Measurements from ENCODE around the gene RPGRIP1L. TPM values are rescaled to one million over a fixed set of nuclear protein-coding genes. Genes with fewer than 3 reads are reported as not detected.

Gene RPGRIP1L
- total and polyA plus RNA-seq, 9 of the 15 experiments (the other 6 are each of a cell fraction or from before 2014, with no cell fraction given): 3.2 to 7.7 (median 5.8) TPM

DNA sequence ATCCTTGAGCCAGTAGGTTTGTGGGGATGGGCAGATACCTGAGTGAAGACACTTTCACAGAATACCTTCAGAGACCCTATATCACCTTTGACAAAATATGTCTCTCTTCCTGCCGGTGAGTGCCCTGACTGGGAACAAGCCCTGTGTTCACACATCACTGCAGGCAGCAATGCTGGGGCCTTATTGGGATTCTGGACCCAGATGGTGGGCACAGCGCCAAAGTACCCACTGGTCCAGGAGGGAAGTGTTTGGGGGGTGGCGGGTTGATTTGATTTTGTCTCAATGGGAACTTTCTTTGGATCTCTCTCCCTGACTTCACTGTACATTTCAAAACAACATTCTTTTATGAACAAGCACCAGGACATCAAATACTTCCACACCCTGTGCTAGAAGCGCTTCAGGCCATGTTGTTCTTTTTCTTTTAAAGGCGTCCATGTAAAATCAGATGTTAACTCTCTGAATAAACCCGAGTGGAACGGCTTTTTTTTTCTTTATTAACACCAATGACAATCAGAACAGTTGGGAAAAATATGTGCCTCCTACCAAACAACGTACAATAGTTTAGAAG lies 138.3 kb downstream of the RPGRIP1L start:
- Histone ChIP-seq H3K4me1 (replicated peaks in 1 of 2; ENCODE audit: control insufficient read depth in 2 of 2, insufficient read depth in 2 of 2, low read length in 2 of 2) (no peaks in the 10 kb centered on the region), H3K4me3 (no peak overlapping the region), H2AFZ (ENCODE audit: low read depth, low read length) (no peak overlapping the region), H3K4me2 (ENCODE audit: insufficient read depth, low read length) (no peak overlapping the region), H3K27me3 (ENCODE audit: control insufficient read depth in 2 of 2, insufficient read depth in 2 of 2, low read length in 2 of 2) (peaks cover 0 to 4% of the 10 kb centered on the region in 2 experiments; a peak in 3 of 5 replicates), H3K27ac (ENCODE audit: extremely low read depth, low read depth, low read length) (no peak overlapping the region), H3K36me3 (ENCODE audit: control insufficient read depth, insufficient read depth, low read length) (no peaks in the 10 kb centered on the region), H3K9me1 (ENCODE audit: control insufficient read depth, insufficient read depth, low read length) (no peaks in the 10 kb centered on the region), H3K9me3 (replicated peaks; ENCODE audit: control insufficient read depth, insufficient read depth, low read depth, low read length) (no peaks in the 10 kb centered on the region), H3K79me2 (ENCODE audit: control insufficient read depth, insufficient read depth, low read length) (no peaks in the 10 kb centered on the region), H4K20me1 (replicated peaks; ENCODE audit: control insufficient read depth, insufficient read depth, low read length) (no peaks in the 10 kb centered on the region), H3K9ac (ENCODE audit: insufficient read depth in 1 of 2, low read depth in 2 of 2, low read length in 2 of 2) (no peak overlapping the region)
- no peak for FAIRE-seq
- DNase-seq (ENCODE audit: extremely low read depth in 1 of 4, low spot score in 3 of 4): no peak
- no peak for ATAC-seq
- in situ Hi-C loops (cut with MboI) (no loop called here), intact Hi-C loops (cut with micrococcal nuclease) (no loop called here)
- TF ChIP-seq, protein P1, sequence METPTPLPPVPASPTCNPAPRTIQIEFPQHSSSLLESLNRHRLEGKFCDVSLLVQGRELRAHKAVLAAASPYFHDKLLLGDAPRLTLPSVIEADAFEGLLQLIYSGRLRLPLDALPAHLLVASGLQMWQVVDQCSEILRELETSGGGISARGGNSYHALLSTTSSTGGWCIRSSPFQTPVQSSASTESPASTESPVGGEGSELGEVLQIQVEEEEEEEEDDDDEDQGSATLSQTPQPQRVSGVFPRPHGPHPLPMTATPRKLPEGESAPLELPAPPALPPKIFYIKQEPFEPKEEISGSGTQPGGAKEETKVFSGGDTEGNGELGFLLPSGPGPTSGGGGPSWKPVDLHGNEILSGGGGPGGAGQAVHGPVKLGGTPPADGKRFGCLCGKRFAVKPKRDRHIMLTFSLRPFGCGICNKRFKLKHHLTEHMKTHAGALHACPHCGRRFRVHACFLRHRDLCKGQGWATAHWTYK (CRISPR knock-in tag; IDR thresholded peaks at IDR 0.05): no peak
- TF ChIP-seq CHD4 (IDR thresholded peaks at IDR 0.05; ENCODE audit: insufficient read depth, insufficient replicate concordance, low read depth, low read length, poor library complexity, severe bottlenecking) (no peak), ARID1B (IDR thresholded peaks at IDR 0.05) (no peak), NR4A1 (CRISPR knock-in tag; IDR thresholded peaks at IDR 0.05) (no peak), NR4A1 (tag; IDR thresholded peaks at IDR 0.05) (no peak), SMAD3 (CRISPR knock-in tag; conservative IDR thresholded peaks at IDR 0.05) (no peak), NBN (IDR thresholded peaks at IDR 0.05; ENCODE audit: low read depth) (no peak), ZNF699 (CRISPR knock-in tag; IDR thresholded peaks at IDR 0.05; ENCODE audit: insufficient replicate concordance) (no peak), ZNF121 (CRISPR knock-in tag; conservative IDR thresholded peaks at IDR 0.05) (no peak), POLR3A (IDR thresholded peaks at IDR 0.05; ENCODE audit: borderline replicate concordance, extremely low read depth, insufficient read depth, insufficient read length) (no peak), ZNF175 (CRISPR knock-in tag; IDR thresholded peaks at IDR 0.05; ENCODE audit: low read depth) (no peak)
- TF ChIP-seq, protein P2, sequence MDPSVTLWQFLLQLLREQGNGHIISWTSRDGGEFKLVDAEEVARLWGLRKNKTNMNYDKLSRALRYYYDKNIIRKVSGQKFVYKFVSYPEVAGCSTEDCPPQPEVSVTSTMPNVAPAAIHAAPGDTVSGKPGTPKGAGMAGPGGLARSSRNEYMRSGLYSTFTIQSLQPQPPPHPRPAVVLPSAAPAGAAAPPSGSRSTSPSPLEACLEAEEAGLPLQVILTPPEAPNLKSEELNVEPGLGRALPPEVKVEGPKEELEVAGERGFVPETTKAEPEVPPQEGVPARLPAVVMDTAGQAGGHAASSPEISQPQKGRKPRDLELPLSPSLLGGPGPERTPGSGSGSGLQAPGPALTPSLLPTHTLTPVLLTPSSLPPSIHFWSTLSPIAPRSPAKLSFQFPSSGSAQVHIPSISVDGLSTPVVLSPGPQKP (CRISPR knock-in tag; IDR thresholded peaks at IDR 0.05): no peak
- TF ChIP-seq, protein P3, sequence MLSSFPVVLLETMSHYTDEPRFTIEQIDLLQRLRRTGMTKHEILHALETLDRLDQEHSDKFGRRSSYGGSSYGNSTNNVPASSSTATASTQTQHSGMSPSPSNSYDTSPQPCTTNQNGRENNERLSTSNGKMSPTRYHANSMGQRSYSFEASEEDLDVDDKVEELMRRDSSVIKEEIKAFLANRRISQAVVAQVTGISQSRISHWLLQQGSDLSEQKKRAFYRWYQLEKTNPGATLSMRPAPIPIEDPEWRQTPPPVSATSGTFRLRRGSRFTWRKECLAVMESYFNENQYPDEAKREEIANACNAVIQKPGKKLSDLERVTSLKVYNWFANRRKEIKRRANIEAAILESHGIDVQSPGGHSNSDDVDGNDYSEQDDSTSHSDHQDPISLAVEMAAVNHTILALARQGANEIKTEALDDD (IDR thresholded peaks at IDR 0.05): no peak
- BruUV-seq (replicated peaks): no TSS peak
- ChIA-PET POLR2A (no interaction called here), CTCF (ENCODE audit: low intra/inter-chr PET ratio) (no interaction called here)
- WGBS (ENCODE audit: insufficient coverage, low coverage, missing lambda C conversion rate): 2% methylated on average over 8 of the region's 8 CpGs
